GM21423 (cell line): ENCODE measurements around the gene PSMD7.
A peak's percentile ranks its signal among the peaks of the same experiment; 100 is the strongest.
"Not testable (repeated sequence)": the region's sequence is repeated elsewhere in the genome, so short reads cannot be mapped to it uniquely, and the experiment has no call there.

Source experiments
- ATAC-seq: cut with Tn5 transposase; IDR thresholded peaks from one replicate; pipeline ENCODE4 v1.9.1; 2021; ENCODE audit warnings: mild to moderate bottlenecking, moderate library complexity; ENCODE audit not compliant: unreplicated experiment

Gene PSMD7

GRCh38 chr16:74296104-74296431 lies 546 bp upstream of the PSMD7 start:
- ATAC-seq, result peak; percentile 12

GRCh38 chr16:74297145-74297665 lies 591 bp downstream of the PSMD7 start:
- ATAC-seq, result peak; percentile 25

GRCh38 chr16:74298104-74298503 lies 1.5 kb downstream of the PSMD7 start:
- no peak for ATAC-seq

GRCh38 chr16:74302341-74302740 lies 5.7 kb downstream of the PSMD7 start:
- ATAC-seq, result no peak

GRCh38 chr16:74304164-74304834 lies 7.7 kb downstream of the PSMD7 start:
- no peak for ATAC-seq

GRCh38 chr16:74304835-74305176 lies 8.2 kb downstream of the PSMD7 start:
- no peak for ATAC-seq

- ATAC-seq, result no peak
Measured at GRCh38 chr16:74305281-74305680, 8.7 kb downstream of the PSMD7 start.

- ATAC-seq, result no peak
Measured at GRCh38 chr16:74305978-74306784, 9.6 kb downstream of the PSMD7 start.

- no peak for ATAC-seq
Measured at GRCh38 chr16:74307383-74307782, 10.8 kb downstream of the PSMD7 start.

- no peak for ATAC-seq
Measured at GRCh38 chr16:74309789-74310781, 13.5 kb downstream of the PSMD7 start.

- ATAC-seq, result no peak
Measured at GRCh38 chr16:74315059-74315458, 18.4 kb downstream of the PSMD7 start.

- ATAC-seq, result no peak
Measured at GRCh38 chr16:74320707-74321106, 24.1 kb downstream of the PSMD7 start.

GRCh38 chr16:74321356-74321755 lies 24.7 kb downstream of the PSMD7 start:
- ATAC-seq, result no peak

- no peak for ATAC-seq
Measured at GRCh38 chr16:74322301-74322710, 25.7 kb downstream of the PSMD7 start.

- not testable (repeated sequence) for ATAC-seq
Measured at GRCh38 chr16:74324777-74325176, 28.2 kb downstream of the PSMD7 start.

- no peak for ATAC-seq
Measured at GRCh38 chr16:74325641-74326040, 29.0 kb downstream of the PSMD7 start.

GRCh38 chr16:74328346-74328745 lies 31.7 kb downstream of the PSMD7 start:
- ATAC-seq, result not testable (repeated sequence)

GRCh38 chr16:74332469-74332868 lies 35.9 kb downstream of the PSMD7 start:
- not testable (repeated sequence) for ATAC-seq

GRCh38 chr16:74337506-74337905 lies 40.9 kb downstream of the PSMD7 start:
- ATAC-seq, result not testable (repeated sequence)

- not testable (repeated sequence) for ATAC-seq
Measured at GRCh38 chr16:74339226-74339625, 42.6 kb downstream of the PSMD7 start.

- not testable (repeated sequence) for ATAC-seq
Measured at GRCh38 chr16:74353038-74353437, 56.4 kb downstream of the PSMD7 start.
